Activated T-cell treated with anti-CD3 and anti-CD28 coated beads, Interleukin-2, amount 50 U/mL, for 72 hours (primary cell): ENCODE results near the gene SHOC2. TPM values are rescaled to one million over a fixed set of nuclear protein-coding genes. Genes with fewer than 3 reads are reported as not detected.

Experiments
- ATAC-seq, 2 donors: fragments of 150-1000 bp; cut with Tn5 transposase; replicated peaks in 1 of 2; 2 replicates each; pipeline ENCODE4 v1.10.0; 2021; ENCODE audit warnings: moderate library complexity in 2 of 2, mild to moderate bottlenecking in 1 of 2
- DNase-seq, 2 donors: peaks; one replicate each; pipeline ENCODE4 v3.0.0; 2021 to 2022; ENCODE audit warnings: mixed read lengths in 1 of 2
- H3K27ac Mint-ChIP-seq: one replicate; pipeline ENCODE4 v1.8.0; 2022; ENCODE audit warnings: mild to moderate bottlenecking, moderate library complexity, mixed read lengths
- H3K27me3 Mint-ChIP-seq: one replicate; pipeline ENCODE4 v1.8.0; 2022; ENCODE audit warnings: low read depth, mixed read lengths
- H3K36me3 Mint-ChIP-seq, 2 donors: one replicate each; pipeline ENCODE4 v1.8.0; 2022; ENCODE audit warnings: mixed read lengths in 2 of 2, mild to moderate bottlenecking in 1 of 2; ENCODE audit not compliant: insufficient read depth in 2 of 2
- H3K4me1 Mint-ChIP-seq: one replicate; pipeline ENCODE4 v1.8.0; 2022; ENCODE audit warnings: low read depth, mixed read lengths
- H3K4me3 Mint-ChIP-seq, 2 donors: one replicate each; pipeline ENCODE4 v1.8.0; 2022; ENCODE audit warnings: mild to moderate bottlenecking in 2 of 2, mixed read lengths in 2 of 2, moderate library complexity in 2 of 2
- H3K9me3 Mint-ChIP-seq, 2 donors: one replicate each; pipeline ENCODE4 v1.8.0; 2022; ENCODE audit warnings: mixed read lengths in 2 of 2
- total RNA-seq, 2 donors: library from RNA; stranded (reverse); gene quantifications; one replicate each; pipeline ENCODE4 v1.2.3, GENCODE V29; 2022

The SHOC2 gene
- total RNA-seq, 2 donors from 2014 or later, result 66.1 to 71.3 TPM

GRCh38 chr10:110967009-110967630, 47.7 kb downstream of the SHOC2 start:
- Mint-ChIP-seq H3K36me3 (peaks cover 0 to 3% of the 10 kb centered on the region in 2 donors), H3K4me1 (peaks cover 30% of the 10 kb centered on the region), H3K4me3 (no peak overlapping the region), H3K9me3 (no peaks in the 10 kb centered on the region), H3K27me3 (no peaks in the 10 kb centered on the region), H3K27ac (no peak overlapping the region)
- ATAC-seq, result no peak
- no peak for DNase-seq

- Mint-ChIP-seq H3K27ac (no peak overlapping the region), H3K4me3 (no peak overlapping the region), H3K9me3 (no peaks in the 10 kb centered on the region), H3K4me1 (peaks cover 30% of the 10 kb centered on the region), H3K36me3 (peaks cover 0 to 3% of the 10 kb centered on the region in 2 donors), H3K27me3 (no peaks in the 10 kb centered on the region)
- ATAC-seq (peak in 1 of 2 donors; percentile 44), DNase-seq (no peak)
Observed at GRCh38 chr10:110967645-110968044, 48.2 kb downstream of the SHOC2 start.

GRCh38 chr10:110969183-110969582, 49.8 kb downstream of the SHOC2 start:
- peaks cover 0 to 3% of the 10 kb centered on the region in 2 donors for H3K36me3 Mint-ChIP-seq
- no peak for DNase-seq
- H3K4me1 Mint-ChIP-seq, result peaks cover 31% of the 10 kb centered on the region
- H3K4me3 Mint-ChIP-seq, result no peak overlapping the region
- H3K27me3 Mint-ChIP-seq, result no peaks in the 10 kb centered on the region
- no peak for ATAC-seq
- no peak overlapping the region for H3K27ac Mint-ChIP-seq
- no peaks in the 10 kb centered on the region for H3K9me3 Mint-ChIP-seq

- Mint-ChIP-seq H3K27ac (no peak overlapping the region), H3K4me3 (no peak overlapping the region), H3K4me1 (peaks cover 31% of the 10 kb centered on the region), H3K27me3 (no peaks in the 10 kb centered on the region), H3K9me3 (no peaks in the 10 kb centered on the region), H3K36me3 (peaks cover 3% of the 10 kb centered on the region in 2 donors)
- DNase-seq (no peak), ATAC-seq (no peak)
Observed at GRCh38 chr10:110971638-110972037, 52.2 kb downstream of the SHOC2 start.

- ATAC-seq, result no peak
- H3K36me3 Mint-ChIP-seq, result peaks cover 3 to 5% of the 10 kb centered on the region in 2 donors
- no peaks in the 10 kb centered on the region for H3K9me3 Mint-ChIP-seq
Observed at GRCh38 chr10:110972231-110973134, 53.1 kb downstream of the SHOC2 start.

GRCh38 chr10:110973400-110973799, 54.0 kb downstream of the SHOC2 start:
- ATAC-seq, result no peak
- Mint-ChIP-seq H3K9me3 (peaks cover 0 to under 1% of the 10 kb centered on the region in 2 donors), H3K36me3 (peaks cover 3 to 5% of the 10 kb centered on the region in 2 donors), H3K4me3 (no peak overlapping the region), H3K27me3 (no peaks in the 10 kb centered on the region), H3K4me1 (peaks cover 24% of the 10 kb centered on the region), H3K27ac (no peak overlapping the region)
- DNase-seq, result no peak

More at GRCh38 chr10:110972231-110973134, 53.1 kb downstream of the SHOC2 start:
- no peak overlapping the region for H3K4me3 Mint-ChIP-seq
- no peaks in the 10 kb centered on the region for H3K27me3 Mint-ChIP-seq
- no peak overlapping the region for H3K27ac Mint-ChIP-seq
- peaks cover 31% of the 10 kb centered on the region for H3K4me1 Mint-ChIP-seq
- DNase-seq, result no peak

GRCh38 chr10:110976577-110976976, 57.2 kb downstream of the SHOC2 start:
- Mint-ChIP-seq H3K36me3 (peaks cover 6 to 16% of the 10 kb centered on the region in 2 donors), H3K4me1 (peaks cover 25% of the 10 kb centered on the region), H3K9me3 (peaks cover 3 to 6% of the 10 kb centered on the region in 2 donors), H3K27me3 (no peaks in the 10 kb centered on the region), H3K27ac (no peak overlapping the region), H3K4me3 (no peak overlapping the region)
- DNase-seq (no peak), ATAC-seq (no peak)

- Mint-ChIP-seq H3K4me3 (no peak overlapping the region), H3K4me1 (peaks cover 22% of the 10 kb centered on the region), H3K9me3 (peaks cover 3 to 6% of the 10 kb centered on the region in 2 donors), H3K27ac (no peak overlapping the region), H3K36me3 (peaks cover 6 to 16% of the 10 kb centered on the region in 2 donors), H3K27me3 (no peaks in the 10 kb centered on the region)
- DNase-seq (no peak), ATAC-seq (no peak)
Observed at GRCh38 chr10:110977662-110978061, 58.3 kb downstream of the SHOC2 start.

GRCh38 chr10:110978204-110978603, 58.8 kb downstream of the SHOC2 start:
- H3K4me3 Mint-ChIP-seq, result no peak overlapping the region
- peaks cover 6 to 16% of the 10 kb centered on the region in 2 donors for H3K36me3 Mint-ChIP-seq
- no peak for ATAC-seq
- H3K4me1 Mint-ChIP-seq, result peaks cover 23% of the 10 kb centered on the region
- H3K27me3 Mint-ChIP-seq, result no peaks in the 10 kb centered on the region
- peaks cover 3 to 6% of the 10 kb centered on the region in 2 donors for H3K9me3 Mint-ChIP-seq
- no peak overlapping the region for H3K27ac Mint-ChIP-seq
- no peak for DNase-seq

GRCh38 chr10:110979611-110980010, 60.2 kb downstream of the SHOC2 start:
- DNase-seq, result no peak
- H3K27me3 Mint-ChIP-seq, result no peaks in the 10 kb centered on the region
- peaks cover 37% of the 10 kb centered on the region for H3K4me1 Mint-ChIP-seq
- peaks cover 8 to 16% of the 10 kb centered on the region in 2 donors for H3K36me3 Mint-ChIP-seq
- H3K27ac Mint-ChIP-seq, result no peak overlapping the region
- no peak for ATAC-seq
- H3K9me3 Mint-ChIP-seq, result peaks cover 3 to 6% of the 10 kb centered on the region in 2 donors
- H3K4me3 Mint-ChIP-seq, result no peak overlapping the region

- Mint-ChIP-seq H3K4me1 (peaks cover 41% of the 10 kb centered on the region), H3K27ac (peak overlapping the region; percentile 74), H3K4me3 (peak overlapping the region in 1 of 2 donors; percentile 54), H3K36me3 (peaks cover 8 to 15% of the 10 kb centered on the region in 2 donors), H3K27me3 (no peaks in the 10 kb centered on the region), H3K9me3 (peaks cover 3 to 6% of the 10 kb centered on the region in 2 donors)
- no peak for DNase-seq
- peak; percentile 49 for ATAC-seq
Observed at GRCh38 chr10:110980807-110981206, 61.4 kb downstream of the SHOC2 start.

- H3K36me3 Mint-ChIP-seq, result peaks cover 10 to 12% of the 10 kb centered on the region in 2 donors
- H3K27me3 Mint-ChIP-seq, result no peaks in the 10 kb centered on the region
Observed at GRCh38 chr10:110983466-110983865, 64.1 kb downstream of the SHOC2 start.

More at GRCh38 chr10:110983466-110983865, 64.1 kb downstream of the SHOC2 start:
- peak overlapping the region in 1 of 2 donors; percentile 21 for H3K4me3 Mint-ChIP-seq
- peaks cover 41% of the 10 kb centered on the region for H3K4me1 Mint-ChIP-seq
- ATAC-seq (peak; percentile 28 to 49), DNase-seq (no peak)
- peaks cover 3 to 4% of the 10 kb centered on the region in 2 donors for H3K9me3 Mint-ChIP-seq
- H3K27ac Mint-ChIP-seq, result peak overlapping the region; percentile 87
